SH-SY5Y (cell line): Measurements from ENCODE around the gene CACNG4.
A peak's percentile ranks its signal among the peaks of the same experiment; 100 is the strongest.

ENCODE experiments used
- GATA2 ChIP-seq: IDR thresholded peaks from 2 replicates; pipeline ENCODE4 v1.6.1; 2011; ENCODE audit warnings: mild to moderate bottlenecking, low read depth, low read length
- GATA3 ChIP-seq: IDR thresholded peaks from 2 replicates; pipeline ENCODE4 v1.6.1; 2011; ENCODE audit warnings: low read depth, mild to moderate bottlenecking, low read length, moderate library complexity

Gene CACNG4

DNA sequence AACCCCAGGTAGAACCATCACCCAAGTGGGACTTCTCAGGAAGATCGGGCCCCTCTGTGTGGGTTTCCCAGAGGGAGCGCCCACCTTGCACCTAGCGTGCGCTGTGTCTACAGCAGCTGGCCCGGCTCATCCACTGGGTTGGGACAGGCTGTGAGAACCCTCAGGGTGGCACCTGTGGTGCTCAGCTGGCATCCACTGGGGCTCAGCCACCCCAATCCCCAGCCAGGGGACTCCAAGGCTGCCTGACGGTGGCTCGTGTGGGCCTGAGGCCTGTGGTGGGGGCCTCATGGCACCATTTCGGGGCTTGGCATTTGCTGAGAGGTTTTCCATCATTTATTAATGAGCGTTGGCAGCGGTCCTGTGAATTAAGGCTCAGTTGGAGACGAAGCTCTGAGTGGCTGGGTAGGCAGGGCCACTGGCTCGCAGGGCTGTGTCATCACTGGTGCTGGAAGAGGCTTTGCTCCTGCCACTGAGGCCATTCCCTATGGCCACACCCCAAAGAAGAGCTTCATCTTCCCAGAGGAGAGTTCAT is 28.5 kb downstream of the CACNG4 start:
- TF ChIP-seq GATA2 (no peak), GATA3 (no peak)

DNA sequence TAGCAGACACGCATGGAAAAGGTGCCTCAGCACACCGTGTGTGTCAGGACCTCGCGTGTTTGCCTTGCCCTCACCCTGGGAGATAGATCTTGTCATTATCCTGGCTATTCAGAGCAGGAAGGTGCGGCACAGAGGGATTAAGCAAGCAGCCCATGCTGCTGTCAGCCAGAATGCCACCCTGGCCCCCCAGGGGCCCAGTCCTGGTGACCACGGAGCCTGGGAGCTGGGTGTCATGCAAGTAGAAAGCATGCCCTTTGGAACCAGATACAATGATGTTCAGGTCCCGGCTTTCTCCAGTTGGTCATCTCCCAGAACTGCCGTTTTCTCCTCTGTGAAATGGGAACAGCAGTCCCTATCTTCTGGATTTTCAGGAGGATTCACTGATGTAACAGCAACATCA is 29.9 kb downstream of the CACNG4 start:
- TF ChIP-seq GATA2 (no peak), GATA3 (no peak)

DNA sequence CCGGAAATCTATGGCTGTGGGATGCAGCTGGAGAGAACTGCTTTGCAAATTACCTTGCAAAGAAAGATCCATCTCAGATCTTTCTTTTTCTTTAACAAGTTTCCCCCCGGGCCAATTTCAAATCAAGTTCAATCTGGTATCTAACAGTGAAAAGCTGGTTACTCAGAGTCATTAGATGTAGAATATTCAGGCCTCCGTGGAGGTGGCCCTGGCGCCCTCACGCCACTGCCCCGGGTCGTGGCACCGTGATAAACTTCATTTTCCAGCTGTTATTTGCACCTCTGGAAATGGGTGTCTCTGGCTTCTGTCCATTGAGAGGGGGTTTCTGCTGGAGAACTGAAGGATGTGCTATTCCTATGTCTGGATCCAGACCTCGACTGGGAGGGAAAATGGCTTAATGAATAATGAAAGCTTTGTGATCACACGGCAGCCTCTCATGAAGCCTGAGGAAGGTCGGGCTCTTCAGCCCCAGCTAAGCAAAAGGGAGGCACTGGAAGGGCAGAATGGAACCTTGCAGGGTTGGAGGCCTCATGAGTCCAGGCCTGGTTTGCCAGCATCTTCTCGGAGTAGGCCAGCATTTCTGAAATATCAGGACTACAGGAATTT is 30.5 kb downstream of the CACNG4 start:
- peak; percentile 61; the same call in 1 of the 2 replicates for TF ChIP-seq GATA2
- TF ChIP-seq GATA3, result no peak

DNA sequence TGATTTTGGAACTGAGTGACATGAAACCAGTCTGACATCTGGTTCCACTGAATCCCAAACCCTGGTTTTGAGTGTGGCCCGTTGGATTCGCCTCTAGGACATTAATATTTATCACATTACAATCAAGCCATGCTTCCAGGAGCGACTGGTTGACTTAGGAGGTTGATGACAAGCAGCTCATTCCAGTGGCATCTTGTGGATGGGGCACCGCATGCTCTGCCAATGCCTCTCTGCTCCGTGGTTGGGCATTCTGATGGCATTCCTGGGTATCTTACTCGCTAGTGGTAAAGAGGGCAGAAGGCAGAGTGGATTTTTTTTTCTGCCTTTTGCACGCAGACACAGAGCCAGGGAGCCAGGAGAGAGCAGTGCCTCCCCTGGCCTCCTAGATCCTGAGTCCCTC is 31.4 kb downstream of the CACNG4 start:
- TF ChIP-seq GATA2, result no peak
- TF ChIP-seq GATA3, result no peak

DNA sequence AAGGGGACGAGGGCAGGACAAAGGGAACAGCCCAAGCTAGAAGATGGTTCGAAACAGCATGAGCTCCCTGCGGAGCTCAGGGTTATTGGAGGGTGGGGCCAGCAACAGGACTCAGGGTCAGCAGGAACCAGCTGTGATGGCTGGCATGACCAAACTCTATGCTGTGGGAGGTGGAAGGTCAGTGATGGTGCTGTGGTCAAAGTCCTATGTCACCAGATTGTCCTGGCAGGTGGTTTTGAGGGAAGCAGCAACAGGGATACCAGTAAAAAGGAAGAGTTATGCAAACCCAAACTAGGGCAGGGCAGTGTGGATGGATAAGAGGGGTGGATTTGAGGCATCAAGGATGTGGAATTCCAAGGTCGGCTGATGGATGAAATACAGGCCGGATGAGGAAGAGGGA is 32.4 kb downstream of the CACNG4 start:
- no peak for TF ChIP-seq GATA2
- no peak for TF ChIP-seq GATA3

GRCh38 chr17:67003231-67003630 is 38.7 kb downstream of the CACNG4 start:
- TF ChIP-seq GATA3 (no peak), GATA2 (no peak)

DNA sequence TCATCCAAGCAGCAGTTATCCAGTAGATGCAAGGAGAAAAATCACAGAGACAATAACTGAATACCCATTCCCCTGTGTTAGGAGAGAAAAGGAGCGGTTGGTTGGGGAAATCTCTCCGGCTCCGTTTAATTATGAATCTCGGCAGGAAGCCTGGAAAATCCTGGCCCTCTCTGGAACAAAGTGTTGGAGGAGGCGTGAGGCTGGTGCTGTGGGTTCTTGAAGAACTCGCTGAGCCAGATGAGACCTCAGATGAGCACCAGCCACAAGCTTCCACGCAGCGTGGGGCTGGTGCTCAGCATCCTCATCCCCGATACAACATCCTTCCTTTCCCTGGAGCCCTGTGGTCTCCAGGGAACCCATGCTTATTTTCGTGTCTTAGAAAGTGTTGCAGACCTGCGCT is 39.7 kb downstream of the CACNG4 start:
- no peak for TF ChIP-seq GATA2
- no peak for TF ChIP-seq GATA3

- no peak for TF ChIP-seq GATA2
- no peak for TF ChIP-seq GATA3
Measured at GRCh38 chr17:67007266-67007665, 42.8 kb downstream of the CACNG4 start.

DNA sequence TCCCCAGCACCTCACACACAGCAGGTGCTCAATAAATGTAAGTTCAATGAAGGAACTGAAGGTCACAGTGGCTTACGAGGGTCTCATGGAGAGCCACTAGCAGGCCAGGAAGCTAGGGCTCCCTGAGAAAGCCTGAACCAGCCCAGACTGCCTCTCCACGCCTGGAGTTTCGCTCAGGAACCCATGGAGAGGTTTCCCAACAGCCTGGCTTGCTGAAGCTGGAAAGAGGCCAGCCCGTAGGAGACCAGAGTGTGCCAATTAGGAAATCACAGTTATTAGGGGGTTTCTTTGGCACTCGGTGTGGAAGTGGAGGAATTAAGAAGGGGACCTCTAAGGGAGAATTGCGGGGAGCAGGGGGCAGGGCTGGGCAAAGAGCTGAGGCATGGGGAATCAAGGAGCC is 43.6 kb downstream of the CACNG4 start:
- TF ChIP-seq GATA3 (no peak), GATA2 (no peak)

DNA sequence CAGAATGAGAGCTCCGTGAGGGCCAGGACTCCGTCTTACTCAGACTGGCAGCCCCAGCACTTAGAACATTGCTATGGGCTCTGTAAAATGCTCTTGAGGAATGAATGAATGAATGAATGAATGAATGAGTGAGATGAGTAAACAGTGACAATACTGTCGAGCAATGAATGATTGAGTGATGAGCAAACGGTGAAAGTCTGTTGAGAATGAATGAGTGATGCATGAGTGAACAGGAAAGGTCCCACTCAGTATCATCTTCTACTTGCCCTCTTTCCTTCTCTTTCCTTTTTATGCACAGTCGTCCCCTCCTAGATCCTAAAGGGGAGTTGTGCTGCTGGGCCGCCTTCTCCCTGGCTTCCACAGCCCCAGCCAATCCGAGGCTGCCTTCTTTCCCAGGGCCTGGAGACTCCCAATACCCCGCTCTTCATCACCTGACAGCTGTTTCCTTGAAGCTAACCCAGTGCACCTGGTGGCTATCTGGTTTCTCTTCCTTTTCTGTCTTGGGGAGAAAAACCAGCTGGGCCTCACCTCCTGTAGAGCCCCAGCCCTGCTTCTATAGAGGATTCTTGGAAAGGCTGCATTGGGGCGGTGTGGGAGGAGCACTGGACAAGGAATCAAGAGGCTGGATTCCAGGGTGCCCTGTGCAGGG is 47.1 kb downstream of the CACNG4 start:
- no peak for TF ChIP-seq GATA3
- TF ChIP-seq GATA2, result no peak

GRCh38 chr17:67013891-67014290 is 49.4 kb downstream of the CACNG4 start:
- TF ChIP-seq GATA3, result no peak
- TF ChIP-seq GATA2, result no peak

DNA sequence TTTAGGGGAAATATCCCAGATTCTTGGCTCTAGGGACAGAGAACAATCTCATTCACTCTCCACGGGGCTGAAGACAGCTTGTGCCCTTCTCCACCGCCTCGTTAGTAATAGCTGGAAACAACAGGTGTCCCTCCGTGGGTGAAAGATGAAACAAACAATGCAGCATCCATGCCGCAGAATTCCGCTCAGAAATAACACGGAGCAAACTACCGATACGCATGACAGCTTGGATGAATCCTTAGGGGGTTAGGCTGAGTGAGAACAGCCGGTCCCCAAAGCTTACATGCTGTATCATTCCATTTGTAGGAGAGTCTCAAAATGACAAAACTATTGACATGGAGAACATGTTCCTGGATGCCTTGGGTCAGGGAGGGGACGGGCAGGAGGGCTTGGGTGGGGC is 50.5 kb downstream of the CACNG4 start:
- TF ChIP-seq GATA3 (no peak), GATA2 (no peak)

GRCh38 chr17:67016039-67016762 is 51.7 kb downstream of the CACNG4 start:
- no peak for TF ChIP-seq GATA3
- no peak for TF ChIP-seq GATA2

GRCh38 chr17:67017910-67018309 is 53.4 kb downstream of the CACNG4 start:
- TF ChIP-seq GATA2 (no peak), GATA3 (no peak)
